HCT116 (cell line): Measurements from ENCODE around the gene CAMK1D. TPM values are rescaled to one million over a fixed set of nuclear protein-coding genes. Genes with fewer than 3 reads are reported as not detected.

Experiments used
- ATAC-seq: fragments of 200-7000 bp; cut with Tn5 transposase; 2 replicates; pipeline ENCODE4 v1.9.1; 2020; ENCODE audit warnings: mild to moderate bottlenecking, moderate library complexity
- BruUV-seq: library from RNA; stranded (reverse); fragments of 400-500 nt; replicated peaks from 2 replicates; lab custom pipeline; 2021; lab: Mats Ljungman, UMichigan
- CTCF ChIA-PET: fragments of 300-600 bp; sonication (Branson Sonifier 250); formaldehyde crosslinking; loops from one replicate; lab custom pipeline; 2021; ENCODE audit warnings: antibody characterized with exemption; lab: Charles Lee
- POLR2A ChIA-PET: fragments of 300-600, 350-600 bp; sonication (Branson Sonifier 250); formaldehyde crosslinking; loops from one replicate; lab custom pipeline; 2021; ENCODE audit warnings: antibody characterized with exemption; lab: Charles Lee
- RAD21 ChIA-PET, 2 experiments: fragments of 300-600 bp; sonication (Branson Sonifier 250); formaldehyde crosslinking; loops; one replicate each; lab custom pipeline; 2023; ENCODE audit warnings: low total read pairs in 2 of 2; ENCODE audit not compliant: uncharacterized antibody in 2 of 2, unreplicated experiment in 2 of 2, low non-redundant PET in 1 of 2; lab: Charles Lee
- DNase-seq: peaks from one replicate; pipeline ENCODE4 v3.0.0-alpha.2; 2010; ENCODE audit warnings: low read depth, low spot score
- H2AFZ ChIP-seq: fragments of 200-600 bp; shearing (Covaris generic), sonication (generic); 2 replicates; pipeline ENCODE4 v1.6.1; 2017; ENCODE audit warnings: low read depth, mixed run types, mixed read lengths, antibody characterized with exemption, low read length; ENCODE audit not compliant: poor library complexity, severe bottlenecking
- H3K27ac ChIP-seq: 2 replicates; pipeline ENCODE4 v1.5.1; 2012; ENCODE audit warnings: low read depth, low read length
- H3K27me3 ChIP-seq: fragments of 200-600 bp; sonication (generic); 2 replicates; pipeline ENCODE4 v1.6.1; 2016; ENCODE audit warnings: mixed run types, low read length, mixed read lengths; ENCODE audit not compliant: insufficient read depth
- H3K36me3 ChIP-seq, 2 experiments: fragments of 200-500 bp in 1 of 2; fragments of 200-600 bp in 1 of 2; sonication (Bioruptor generic) in 1 of 2; sonication (generic) in 1 of 2; 2 replicates each; pipeline versions ENCODE4 v1.5.1 to v1.6.1; 2014 to 2016; ENCODE audit warnings: low read length in 2 of 2, inconsistent platforms in 1 of 2, mixed read lengths in 1 of 2, mixed run types in 1 of 2; ENCODE audit not compliant: insufficient read depth in 2 of 2, control insufficient read depth in 1 of 2
- H3K4me1 ChIP-seq, 2 experiments: fragments of 200-600 bp in 1 of 2; sonication (generic) in 1 of 2; 2 replicates each; pipeline versions ENCODE4 v1.5.1 to v1.6.1; 2012 to 2017; ENCODE audit warnings: low read length in 2 of 2, inconsistent platforms in 1 of 2, mild to moderate bottlenecking in 1 of 2, mixed read lengths in 1 of 2, mixed run types in 1 of 2, moderate library complexity in 1 of 2; ENCODE audit not compliant: insufficient read depth in 2 of 2, control insufficient read depth in 1 of 2
- H3K4me2 ChIP-seq: fragments of 200-600 bp; sonication (generic); 2 replicates; pipeline ENCODE4 v1.6.1; 2017; ENCODE audit warnings: mixed run types, low read length, mixed read lengths
- H3K4me3 ChIP-seq, 2 experiments: fragments of 200-600 bp in 1 of 2; sonication (generic) in 1 of 2; replicated peaks in 1 of 2; 2 replicates each; pipeline ENCODE4 v1.5.1; 2011 to 2016; ENCODE audit warnings: low read length in 2 of 2, control low read depth in 1 of 2, low read depth in 1 of 2, mild to moderate bottlenecking in 1 of 2, mixed read lengths in 1 of 2, mixed run types in 1 of 2
- H3K79me2 ChIP-seq: fragments of 200-600 bp; sonication (generic); 2 replicates; pipeline ENCODE4 v1.6.1; 2017; ENCODE audit warnings: mild to moderate bottlenecking, mixed run types, low read length, moderate library complexity, mixed read lengths; ENCODE audit not compliant: insufficient read depth
- H3K9ac ChIP-seq: fragments of 200-600 bp; sonication (generic); 2 replicates; pipeline ENCODE4 v1.6.1; 2016; ENCODE audit warnings: low read length, mixed read lengths
- H3K9me2 ChIP-seq: fragments of 200-600 bp; sonication (generic), shearing (Covaris generic); 2 replicates; pipeline ENCODE4 v1.6.1; 2017; ENCODE audit warnings: mixed run types, mild to moderate bottlenecking, moderate library complexity; ENCODE audit not compliant: insufficient read depth
- H3K9me3 ChIP-seq, 2 experiments: fragments of 200-500 bp in 1 of 2; fragments of 200-600 bp in 1 of 2; sonication (Bioruptor generic) in 1 of 2; sonication (generic) in 1 of 2; 2 replicates each; pipeline ENCODE4 v1.6.1; 2014 to 2017; ENCODE audit warnings: low read length in 2 of 2, mixed read lengths in 2 of 2, inconsistent platforms in 1 of 2, low read depth in 1 of 2, mild to moderate bottlenecking in 1 of 2, mixed run types in 1 of 2, moderate library complexity in 1 of 2; ENCODE audit not compliant: control insufficient read depth in 1 of 2, insufficient read depth in 1 of 2
- H4K20me1 ChIP-seq: fragments of 200-600 bp; sonication (generic), shearing (Covaris generic); 2 replicates; pipeline ENCODE4 v1.6.1; 2017; ENCODE audit warnings: mixed run types, mild to moderate bottlenecking, moderate library complexity; ENCODE audit not compliant: insufficient read depth
- EZH2phosphoT487 ChIP-seq: fragments of 200-600 bp; IDR thresholded peaks from 2 replicates; pipeline ENCODE4 v1.6.1; 2018; ENCODE audit warnings: antibody characterized with exemption, borderline replicate concordance
- FOSL1 ChIP-seq: IDR thresholded peaks from 2 replicates; pipeline ENCODE4 v1.6.1; 2012; ENCODE audit warnings: low read depth
- POLR2AphosphoS5 ChIP-seq: IDR thresholded peaks from 2 replicates; pipeline ENCODE4 v1.6.1; 2011; ENCODE audit warnings: mild to moderate bottlenecking, low read depth, low read length, moderate library complexity
- RAD21 ChIP-seq: IDR thresholded peaks from 2 replicates; pipeline ENCODE4 v1.6.1; 2012; ENCODE audit warnings: low read depth, mild to moderate bottlenecking
- REST ChIP-seq: IDR thresholded peaks from 2 replicates; pipeline ENCODE4 v1.6.1; 2012; ENCODE audit warnings: low read depth
- ZFX ChIP-seq: fragments of 450-650 bp; IDR thresholded peaks from 2 replicates; pipeline ENCODE4 v1.6.1; 2017
- ZNF274 ChIP-seq: fragments of 200-500 bp; sonication (Bioruptor generic); IDR thresholded peaks from 2 replicates; pipeline ENCODE4 v1.6.1; 2014; ENCODE audit warnings: mild to moderate bottlenecking, low read depth, low read length, inconsistent platforms
- intact Hi-C: fragments of 100-400 bp; cut with micrococcal nuclease; formaldehyde crosslinking; loops from 2 replicates; pipeline ENCODE4 v1.10.0; 2022
- total RNA-seq: library from RNA; stranded (reverse); gene quantifications from one replicate; pipeline ENCODE4 v1.2.1, GENCODE V29; 2021; ENCODE audit not compliant: unreplicated experiment

Gene CAMK1D
- total RNA-seq, 1 experiment from 2014 or later, result 9.6 TPM

GRCh38 chr10:12418000-12418399, 68.7 kb downstream of the CAMK1D start:
- intact Hi-C loops, result no loop called here
- no peak for TF ChIP-seq EZH2phosphoT487
- no peak for TF ChIP-seq FOSL1
- no peak for TF ChIP-seq POLR2AphosphoS5
- no peak for TF ChIP-seq ZNF274
- no peak for TF ChIP-seq REST
- no peak for TF ChIP-seq ZFX
- no peak for TF ChIP-seq RAD21
- no peak for DNase-seq

More at GRCh38 chr10:12418000-12418399, 68.7 kb downstream of the CAMK1D start:
- Histone ChIP-seq H4K20me1 (no peaks in the 10 kb centered on the region), H3K4me2 (no peak overlapping the region), H2AFZ (no peak overlapping the region), H3K79me2 (no peaks in the 10 kb centered on the region), H3K27me3 (no peaks in the 10 kb centered on the region), H3K36me3 (no peaks in the 10 kb centered on the region), H3K4me1 (peaks cover 17 to 25% of the 10 kb centered on the region in 2 experiments), H3K27ac (no peak overlapping the region), H3K9me2 (no peaks in the 10 kb centered on the region), H3K4me3 (no peak overlapping the region), H3K9me3 (no peaks in the 10 kb centered on the region), H3K9ac (no peak overlapping the region)
- ChIA-PET CTCF (no interaction called here), POLR2A (interaction anchor here (0.7 kb wide), 1 partner anchor 11 kb away, joined by 3 read pairs; no protein-coding TSS in a partner anchor), RAD21 (no interaction called here)
- ATAC-seq, result no peak
- BruUV-seq, result no TSS peak
